ENCODE measurements around the gene SAGE1.
"Not testable (repeated sequence)": the region's sequence is repeated elsewhere in the genome, so short reads cannot be mapped to it uniquely, and the experiment has no call there.

SAGE1 gene

GRCh38 chrX:135893294-135893817 is at the start of gene SAGE1, which contains the start of gene CT45A10:
SAGE1 (plus strand) TSS chrX:135893716; CDS start chrX:135896243, 2,527 bp downstream.
CT45A10 (minus strand) TSS chrX:135893444; CDS start chrX:135885344, 8,100 bp downstream.
- DNase-seq, result no peak

GRCh38 chrX:135854438-135854837 is 39.1 kb upstream of the SAGE1 start, which contains the start of gene CT45A8:
CT45A8 (minus strand) TSS chrX:135854538; CDS start chrX:135850783, 3,755 bp downstream.
- not testable (repeated sequence) for DNase-seq

- not testable (repeated sequence) for DNase-seq
These were observed 21.8 kb upstream of the SAGE1 start, which contains the start of gene CT45A9 for GRCh38 chrX:135871712-135872111. CT45A9 (minus strand) TSS chrX:135871812; CDS start chrX:135868061, 3,751 bp downstream.

GRCh38 chrX:135882741-135883140 is 10.8 kb upstream of the SAGE1 start:
- not testable (repeated sequence) for DNase-seq

- not testable (repeated sequence) for DNase-seq
These were observed 5.3 kb upstream of the SAGE1 start for GRCh38 chrX:135888230-135888629.

GRCh38 chrX:135888976-135889375 is 4.5 kb upstream of the SAGE1 start:
- peak; percentile 2 for DNase-seq

- no peak for DNase-seq
These were observed 3.4 kb upstream of the SAGE1 start for GRCh38 chrX:135890087-135890585.

GRCh38 chrX:135892781-135893180 is 735 bp upstream of the SAGE1 start:
- DNase-seq, result no peak

- no peak for DNase-seq
These were observed 16.7 kb downstream of the SAGE1 start for GRCh38 chrX:135910251-135910650.

- no peak for DNase-seq
These were observed 20.9 kb downstream of the SAGE1 start for GRCh38 chrX:135914404-135914803.

GRCh38 chrX:135920516-135920915 is 27.0 kb downstream of the SAGE1 start:
- DNase-seq, result not testable (repeated sequence)

GRCh38 chrX:135923353-135923752 is 29.8 kb downstream of the SAGE1 start:
- DNase-seq, result no peak

GRCh38 chrX:135927897-135928296 is 34.4 kb downstream of the SAGE1 start:
- no peak for DNase-seq

- peak; percentile 29 for DNase-seq
These were observed 38.4 kb downstream of the SAGE1 start for GRCh38 chrX:135931644-135932487.

- DNase-seq, result no peak
These were observed 51.0 kb downstream of the SAGE1 start for GRCh38 chrX:135944486-135944885.

GRCh38 chrX:135951291-135951690 is 57.8 kb downstream of the SAGE1 start:
- no peak for DNase-seq

Data from activated CD4-positive, alpha-beta T cell treated with anti-CD3 and anti-CD28 coated beads, Interleukin-2, amount 50 U/mL, for 1 hour (primary cell).